ENCODE measurements around the gene S100A11. TPM values are rescaled to one million over a fixed set of nuclear protein-coding genes. Genes with fewer than 3 reads are reported as not detected.

The S100A11 gene
- total RNA-seq, 1 donor from 2014 or later, result 142 TPM

- H3K9me3 Mint-ChIP-seq (ENCODE audit: low read depth), result no peaks in the 10 kb centered on the region
- TF ChIP-seq, protein P1, sequence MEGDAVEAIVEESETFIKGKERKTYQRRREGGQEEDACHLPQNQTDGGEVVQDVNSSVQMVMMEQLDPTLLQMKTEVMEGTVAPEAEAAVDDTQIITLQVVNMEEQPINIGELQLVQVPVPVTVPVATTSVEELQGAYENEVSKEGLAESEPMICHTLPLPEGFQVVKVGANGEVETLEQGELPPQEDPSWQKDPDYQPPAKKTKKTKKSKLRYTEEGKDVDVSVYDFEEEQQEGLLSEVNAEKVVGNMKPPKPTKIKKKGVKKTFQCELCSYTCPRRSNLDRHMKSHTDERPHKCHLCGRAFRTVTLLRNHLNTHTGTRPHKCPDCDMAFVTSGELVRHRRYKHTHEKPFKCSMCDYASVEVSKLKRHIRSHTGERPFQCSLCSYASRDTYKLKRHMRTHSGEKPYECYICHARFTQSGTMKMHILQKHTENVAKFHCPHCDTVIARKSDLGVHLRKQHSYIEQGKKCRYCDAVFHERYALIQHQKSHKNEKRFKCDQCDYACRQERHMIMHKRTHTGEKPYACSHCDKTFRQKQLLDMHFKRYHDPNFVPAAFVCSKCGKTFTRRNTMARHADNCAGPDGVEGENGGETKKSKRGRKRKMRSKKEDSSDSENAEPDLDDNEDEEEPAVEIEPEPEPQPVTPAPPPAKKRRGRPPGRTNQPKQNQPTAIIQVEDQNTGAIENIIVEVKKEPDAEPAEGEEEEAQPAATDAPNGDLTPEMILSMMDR (IDR thresholded peaks at IDR 0.05; ENCODE audit: unreplicated experiment), result no peak
- H3K27me3 Mint-ChIP-seq, result peaks cover 3% of the 10 kb centered on the region
- no peaks in the 10 kb centered on the region for H3K36me3 Mint-ChIP-seq (ENCODE audit: insufficient read depth)
- H3K4me1 Mint-ChIP-seq (ENCODE audit: low read depth), result peaks cover 19% of the 10 kb centered on the region
- DNase-seq (ENCODE audit: low spot score, unreplicated experiment), result no peak
- no peak overlapping the region for H3K4me3 Mint-ChIP-seq (ENCODE audit: low read depth)
- H3K27ac Mint-ChIP-seq, result no peak overlapping the region
Observed at GRCh38 chr1:152039886-152040285, 3.1 kb upstream of the S100A11 start.

DNA sequence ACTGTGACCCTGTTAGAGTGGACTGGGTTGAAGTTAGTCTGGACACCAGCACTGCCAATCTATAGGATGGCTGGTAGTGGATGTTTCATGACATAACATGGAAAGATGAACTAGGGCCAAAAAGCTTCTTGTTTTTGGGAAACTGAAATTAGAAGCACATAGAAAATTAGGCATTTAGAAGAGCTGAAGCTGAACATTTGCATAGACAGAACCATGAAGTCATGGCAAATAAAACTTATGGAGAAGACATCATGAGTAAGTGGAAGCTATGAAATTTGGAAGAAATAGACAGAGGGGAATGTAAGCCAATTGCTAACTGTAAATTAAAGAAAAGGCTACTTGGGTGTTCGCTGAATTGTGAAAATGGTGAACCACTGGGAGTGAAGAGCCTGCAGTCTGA is 2.7 kb upstream of the S100A11 start:
- Mint-ChIP-seq H3K27ac (no peak overlapping the region), H3K9me3 (ENCODE audit: low read depth) (no peaks in the 10 kb centered on the region), H3K36me3 (ENCODE audit: insufficient read depth) (no peaks in the 10 kb centered on the region), H3K4me1 (ENCODE audit: low read depth) (peaks cover 22% of the 10 kb centered on the region), H3K27me3 (peaks cover 3% of the 10 kb centered on the region), H3K4me3 (ENCODE audit: low read depth) (no peak overlapping the region)
- DNase-seq (ENCODE audit: low spot score, unreplicated experiment), result no peak
- TF ChIP-seq, protein P1 (IDR thresholded peaks at IDR 0.05; ENCODE audit: unreplicated experiment), result no peak

GRCh38 chr1:152038871-152039270 is 2.1 kb upstream of the S100A11 start:
- Mint-ChIP-seq H3K27ac (no peak overlapping the region), H3K9me3 (ENCODE audit: low read depth) (no peaks in the 10 kb centered on the region), H3K4me1 (ENCODE audit: low read depth) (peaks cover 22% of the 10 kb centered on the region), H3K36me3 (ENCODE audit: insufficient read depth) (no peaks in the 10 kb centered on the region), H3K4me3 (ENCODE audit: low read depth) (no peak overlapping the region), H3K27me3 (peaks cover 3% of the 10 kb centered on the region)
- TF ChIP-seq, protein P1 (IDR thresholded peaks at IDR 0.05; ENCODE audit: unreplicated experiment), result no peak
- DNase-seq (ENCODE audit: low spot score, unreplicated experiment), result no peak

DNA sequence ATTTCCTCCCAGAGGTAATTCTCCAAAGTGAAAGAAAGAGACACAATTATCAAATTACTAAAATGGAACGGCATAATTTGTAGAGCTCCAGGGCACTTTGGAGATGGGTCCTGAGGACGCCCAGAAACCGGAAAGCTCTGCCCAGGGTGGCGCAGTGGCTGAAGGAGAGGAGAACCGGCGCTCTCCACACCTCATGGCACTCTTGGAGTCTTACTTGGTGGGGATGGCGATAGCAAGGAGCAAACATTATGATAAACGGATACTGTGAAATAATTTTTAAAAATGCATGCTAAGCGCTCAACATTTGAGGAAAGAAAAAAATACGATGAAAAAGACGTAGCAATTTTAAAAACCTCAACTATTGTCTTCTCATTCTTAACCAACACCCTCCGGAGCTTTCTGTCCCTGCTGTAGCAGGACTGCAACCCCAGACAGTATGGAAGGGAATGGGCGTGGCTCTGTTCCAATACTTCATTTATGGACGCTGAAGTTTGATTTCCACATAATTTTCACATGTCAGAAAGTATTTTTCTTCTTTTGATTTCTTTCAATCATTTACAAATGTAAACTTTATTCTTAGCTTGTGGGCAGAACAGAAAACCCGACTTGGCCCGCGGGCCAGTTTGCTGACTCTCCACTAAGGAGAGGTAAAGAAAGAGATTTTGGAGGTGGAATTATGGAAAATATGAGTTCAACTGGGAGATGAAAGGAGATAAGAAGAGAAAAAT is 1.1 kb downstream of the S100A11 start:
- no peak for DNase-seq (ENCODE audit: low spot score, unreplicated experiment)
- Mint-ChIP-seq H3K27ac (peak overlapping the region; percentile 92), H3K9me3 (ENCODE audit: low read depth) (no peaks in the 10 kb centered on the region), H3K4me1 (ENCODE audit: low read depth) (peaks cover 24% of the 10 kb centered on the region), H3K27me3 (peaks cover 3% of the 10 kb centered on the region), H3K4me3 (ENCODE audit: low read depth) (peak overlapping the region; percentile 91), H3K36me3 (ENCODE audit: insufficient read depth) (peaks cover 7% of the 10 kb centered on the region)
- TF ChIP-seq, protein P1 (IDR thresholded peaks at IDR 0.05; ENCODE audit: unreplicated experiment), result no peak

- peaks cover 24% of the 10 kb centered on the region for H3K4me1 Mint-ChIP-seq (ENCODE audit: low read depth)
- TF ChIP-seq, protein P1 (IDR thresholded peaks at IDR 0.05; ENCODE audit: unreplicated experiment), result peak; percentile 77
- peak; percentile 39 for DNase-seq (ENCODE audit: low spot score, unreplicated experiment)
- H3K27me3 Mint-ChIP-seq, result peaks cover 3% of the 10 kb centered on the region
- peaks cover 11% of the 10 kb centered on the region for H3K36me3 Mint-ChIP-seq (ENCODE audit: insufficient read depth)
- no peaks in the 10 kb centered on the region for H3K9me3 Mint-ChIP-seq (ENCODE audit: low read depth)
- peak overlapping the region; percentile 92 for H3K27ac Mint-ChIP-seq
- peak overlapping the region; percentile 91 for H3K4me3 Mint-ChIP-seq (ENCODE audit: low read depth)
Observed at GRCh38 chr1:152034654-152035538, 1.9 kb downstream of the S100A11 start.
